GM19324 (cell line): ENCODE measurements around the gene C16orf74.

Source experiments
- ATAC-seq: cut with Tn5 transposase; IDR thresholded peaks from one replicate; pipeline ENCODE4 v1.9.1; 2021; ENCODE audit warnings: mild to moderate bottlenecking, moderate library complexity; ENCODE audit not compliant: unreplicated experiment, low FRiP score

The C16orf74 gene

GRCh38 chr16:85660843-85661739, 89.8 kb downstream of the C16orf74 start:
- ATAC-seq = no peak

- ATAC-seq = no peak
Observed at GRCh38 chr16:85659805-85660511, 90.9 kb downstream of the C16orf74 start.

GRCh38 chr16:85659336-85659735, 91.6 kb downstream of the C16orf74 start:
- ATAC-seq = no peak

- ATAC-seq = no peak
Observed at GRCh38 chr16:85658504-85659326, 92.2 kb downstream of the C16orf74 start.

GRCh38 chr16:85657996-85658395, 92.9 kb downstream of the C16orf74 start:
- no peak for ATAC-seq
